H1 (cell line): ENCODE data around the gene PTGDS.

Experiments
- ATF2 ChIP-seq: IDR thresholded peaks from 2 replicates; pipeline ENCODE4 v1.6.1; 2012; ENCODE audit warnings: low read length, inconsistent platforms
- ATF3 ChIP-seq: IDR thresholded peaks from 2 replicates; pipeline ENCODE4 v1.6.1; 2011; ENCODE audit warnings: low read depth, mild to moderate bottlenecking, low read length; ENCODE audit not compliant: insufficient read depth
- BRCA1 ChIP-seq: IDR thresholded peaks from 2 replicates; pipeline ENCODE4 v1.6.1; 2012; ENCODE audit warnings: low read depth, low read length, improper control_type of control experiment
- CTCF ChIP-seq, 3 experiments: IDR thresholded peaks; 1 replicate in 2 of 3; 2 replicates in 1 of 3; pipeline versions ENCODE4 v1.5.1 to v1.6.1; 2011; ENCODE audit warnings: low read length in 3 of 3, mild to moderate bottlenecking in 3 of 3, inconsistent platforms in 2 of 3, low read depth in 1 of 3, moderate library complexity in 1 of 3; ENCODE audit not compliant: insufficient read depth in 1 of 3; ENCODE audit errors: control extremely low read depth in 1 of 3
- EP300 ChIP-seq, 2 experiments: IDR thresholded peaks; 1 replicate in 1 of 2; 2 replicates in 1 of 2; pipeline ENCODE4 v1.6.1; 2011 to 2012; ENCODE audit warnings: low read depth in 2 of 2, low read length in 2 of 2, mild to moderate bottlenecking in 2 of 2, borderline replicate concordance in 1 of 2, inconsistent platforms in 1 of 2, moderate library complexity in 1 of 2
- KDM4A ChIP-seq: IDR thresholded peaks from one replicate; pipeline ENCODE4 v1.7.1; 2012; ENCODE audit warnings: low read depth, mild to moderate bottlenecking, moderate library complexity, low read length, inconsistent platforms; ENCODE audit not compliant: severe bottlenecking
- POLR2A ChIP-seq, 2 experiments: IDR thresholded peaks; 1 replicate in 1 of 2; 2 replicates in 1 of 2; pipeline ENCODE4 v1.6.1; 2011; ENCODE audit warnings: low read depth in 2 of 2, low read length in 2 of 2, mild to moderate bottlenecking in 2 of 2; ENCODE audit errors: control extremely low read depth in 1 of 2
- RAD21 ChIP-seq, 2 experiments: IDR thresholded peaks in 1 of 2; conservative IDR thresholded peaks in 1 of 2; 2 replicates each; pipeline ENCODE4 v1.6.1; 2011; ENCODE audit warnings: low read depth in 2 of 2, low read length in 2 of 2, improper control_type of control experiment in 1 of 2, inconsistent platforms in 1 of 2, mild to moderate bottlenecking in 1 of 2, moderate library complexity in 1 of 2
- RFX5 ChIP-seq: IDR thresholded peaks from 2 replicates; pipeline ENCODE4 v1.6.1; 2011; ENCODE audit warnings: low read depth, low read length, improper control_type of control experiment, borderline replicate concordance
- TCF12 ChIP-seq: IDR thresholded peaks from 2 replicates; pipeline ENCODE4 v1.6.1; 2011; ENCODE audit warnings: low read depth, mild to moderate bottlenecking, low read length

- no peak for TF ChIP-seq BRCA1
- TF ChIP-seq POLR2A (IDR thresholded peaks at IDR 0.05; ENCODE audit: control extremely low read depth in 1 of 2, low read depth in 2 of 2, low read length in 2 of 2), result no peak
- no peak for TF ChIP-seq RFX5
- TF ChIP-seq ATF3, result no peak
- no peak for TF ChIP-seq ATF2
- no peak for TF ChIP-seq RAD21 (IDR thresholded peaks at IDR 0.05 in 1 of 2, conservative IDR thresholded peaks at IDR 0.05 in 1 of 2; ENCODE audit: low read depth in 2 of 2, low read length in 2 of 2)
- no peak for TF ChIP-seq CTCF (IDR thresholded peaks at IDR 0.05; ENCODE audit: control extremely low read depth in 1 of 3, insufficient read depth in 1 of 3, low read depth in 1 of 3, low read length in 3 of 3)
- TF ChIP-seq EP300 (IDR thresholded peaks at IDR 0.05; ENCODE audit: borderline replicate concordance in 1 of 2, low read depth in 2 of 2, low read length in 2 of 2), result no peak
- TF ChIP-seq TCF12, result no peak
- no peak for TF ChIP-seq KDM4A
Observed at GRCh38 chr9:136955202-136955942, 21.9 kb upstream of the PTGDS start.
